HEK293 (cell line): ENCODE measurements around the gene USP17L10.
"Not testable (repeated sequence)": the region's sequence is repeated elsewhere in the genome, so short reads cannot be mapped to it uniquely, and the experiment has no call there.

ENCODE experiments used
- GLI2 ChIP-seq: fragments of 450-650 bp; formaldehyde crosslinking; IDR thresholded peaks from 2 replicates; pipeline ENCODE4; 2017; ENCODE audit warnings: missing biosample characterization, missing genetic modification characterization, low read depth, borderline replicate concordance
- KLF1 ChIP-seq: fragments of 450-650 bp; formaldehyde crosslinking; IDR thresholded peaks from 2 replicates; pipeline ENCODE4 v1.5.1; 2016; ENCODE audit warnings: missing biosample characterization, missing genetic modification characterization
- REST ChIP-seq: fragments of 450-650 bp; formaldehyde crosslinking; IDR thresholded peaks from 2 replicates; pipeline ENCODE4 v1.5.1; 2016; ENCODE audit warnings: missing biosample characterization, missing genetic modification characterization
- YY1 ChIP-seq: fragments of 450-650 bp; formaldehyde crosslinking; IDR thresholded peaks from 2 replicates; pipeline ENCODE4 v1.5.1; 2018; ENCODE audit warnings: missing biosample characterization, missing genetic modification characterization
- ZFP3 ChIP-seq: fragments of 450-650 bp; formaldehyde crosslinking; IDR thresholded peaks from 2 replicates; pipeline ENCODE4 v1.5.1; 2016; ENCODE audit warnings: low read depth, missing biosample characterization, missing genetic modification characterization
- ZNF704 ChIP-seq: fragments of 450-650 bp; formaldehyde crosslinking; IDR thresholded peaks from 2 replicates; pipeline ENCODE4 v1.5.1; 2016; ENCODE audit warnings: missing biosample characterization, missing genetic modification characterization
- ZNF768 ChIP-seq: fragments of 450-650 bp; formaldehyde crosslinking; IDR thresholded peaks from 2 replicates; pipeline ENCODE4 v1.5.1; 2018; ENCODE audit warnings: missing biosample characterization, mild to moderate bottlenecking, missing genetic modification characterization
- TF ChIP-seq, protein P1 (sequence below): fragments of 450-650 bp; formaldehyde crosslinking; IDR thresholded peaks from 2 replicates; pipeline ENCODE4 v1.5.1; 2016; ENCODE audit warnings: missing biosample characterization, missing genetic modification characterization
- TF ChIP-seq, protein P2 (sequence below): fragments of 450-650 bp; formaldehyde crosslinking; IDR thresholded peaks from 2 replicates; pipeline ENCODE4 v1.5.1; 2017; ENCODE audit warnings: missing biosample characterization, missing genetic modification characterization
- TF ChIP-seq, protein P3 (sequence below): fragments of 450-650 bp; formaldehyde crosslinking; IDR thresholded peaks from 2 replicates; pipeline ENCODE4 v1.5.1; 2016; ENCODE audit warnings: missing biosample characterization, missing genetic modification characterization

DNA sequence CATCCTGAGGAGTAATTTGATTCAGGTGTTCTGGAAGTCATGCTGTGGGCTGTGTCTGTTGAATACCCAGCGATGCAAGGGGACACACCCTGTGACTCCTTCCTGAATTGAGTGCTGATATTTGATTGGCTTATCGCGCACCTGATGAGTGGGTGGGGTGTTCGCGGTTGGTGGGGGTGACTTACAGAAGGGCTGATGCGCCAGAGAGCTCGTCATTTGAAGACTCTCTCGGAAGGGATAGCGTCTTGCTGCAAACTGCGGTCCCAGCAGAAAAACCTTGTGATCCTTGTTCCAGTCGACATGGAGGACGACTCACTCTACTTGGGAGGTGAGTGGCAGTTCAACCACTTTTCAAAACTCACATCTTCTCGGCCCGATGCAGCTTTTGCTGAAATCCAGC is 4.6 kb downstream of the USP17L10 start, which contains the start of gene USP17L11:
- TF ChIP-seq, protein P1, sequence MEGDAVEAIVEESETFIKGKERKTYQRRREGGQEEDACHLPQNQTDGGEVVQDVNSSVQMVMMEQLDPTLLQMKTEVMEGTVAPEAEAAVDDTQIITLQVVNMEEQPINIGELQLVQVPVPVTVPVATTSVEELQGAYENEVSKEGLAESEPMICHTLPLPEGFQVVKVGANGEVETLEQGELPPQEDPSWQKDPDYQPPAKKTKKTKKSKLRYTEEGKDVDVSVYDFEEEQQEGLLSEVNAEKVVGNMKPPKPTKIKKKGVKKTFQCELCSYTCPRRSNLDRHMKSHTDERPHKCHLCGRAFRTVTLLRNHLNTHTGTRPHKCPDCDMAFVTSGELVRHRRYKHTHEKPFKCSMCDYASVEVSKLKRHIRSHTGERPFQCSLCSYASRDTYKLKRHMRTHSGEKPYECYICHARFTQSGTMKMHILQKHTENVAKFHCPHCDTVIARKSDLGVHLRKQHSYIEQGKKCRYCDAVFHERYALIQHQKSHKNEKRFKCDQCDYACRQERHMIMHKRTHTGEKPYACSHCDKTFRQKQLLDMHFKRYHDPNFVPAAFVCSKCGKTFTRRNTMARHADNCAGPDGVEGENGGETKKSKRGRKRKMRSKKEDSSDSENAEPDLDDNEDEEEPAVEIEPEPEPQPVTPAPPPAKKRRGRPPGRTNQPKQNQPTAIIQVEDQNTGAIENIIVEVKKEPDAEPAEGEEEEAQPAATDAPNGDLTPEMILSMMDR (tag by site-specific recombination) = not testable (repeated sequence)
- not testable (repeated sequence) for TF ChIP-seq ZFP3 (tag by site-specific recombination); GLI2 (tag by site-specific recombination); REST (tag by site-specific recombination); ZNF768; KLF1 (tag by site-specific recombination); ZNF704 (tag by site-specific recombination); YY1 (tag by site-specific recombination)
- TF ChIP-seq, protein P2, sequence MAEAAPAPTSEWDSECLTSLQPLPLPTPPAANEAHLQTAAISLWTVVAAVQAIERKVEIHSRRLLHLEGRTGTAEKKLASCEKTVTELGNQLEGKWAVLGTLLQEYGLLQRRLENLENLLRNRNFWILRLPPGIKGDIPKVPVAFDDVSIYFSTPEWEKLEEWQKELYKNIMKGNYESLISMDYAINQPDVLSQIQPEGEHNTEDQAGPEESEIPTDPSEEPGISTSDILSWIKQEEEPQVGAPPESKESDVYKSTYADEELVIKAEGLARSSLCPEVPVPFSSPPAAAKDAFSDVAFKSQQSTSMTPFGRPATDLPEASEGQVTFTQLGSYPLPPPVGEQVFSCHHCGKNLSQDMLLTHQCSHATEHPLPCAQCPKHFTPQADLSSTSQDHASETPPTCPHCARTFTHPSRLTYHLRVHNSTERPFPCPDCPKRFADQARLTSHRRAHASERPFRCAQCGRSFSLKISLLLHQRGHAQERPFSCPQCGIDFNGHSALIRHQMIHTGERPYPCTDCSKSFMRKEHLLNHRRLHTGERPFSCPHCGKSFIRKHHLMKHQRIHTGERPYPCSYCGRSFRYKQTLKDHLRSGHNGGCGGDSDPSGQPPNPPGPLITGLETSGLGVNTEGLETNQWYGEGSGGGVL (tag by site-specific recombination) = not testable (repeated sequence)
- TF ChIP-seq, protein P3, sequence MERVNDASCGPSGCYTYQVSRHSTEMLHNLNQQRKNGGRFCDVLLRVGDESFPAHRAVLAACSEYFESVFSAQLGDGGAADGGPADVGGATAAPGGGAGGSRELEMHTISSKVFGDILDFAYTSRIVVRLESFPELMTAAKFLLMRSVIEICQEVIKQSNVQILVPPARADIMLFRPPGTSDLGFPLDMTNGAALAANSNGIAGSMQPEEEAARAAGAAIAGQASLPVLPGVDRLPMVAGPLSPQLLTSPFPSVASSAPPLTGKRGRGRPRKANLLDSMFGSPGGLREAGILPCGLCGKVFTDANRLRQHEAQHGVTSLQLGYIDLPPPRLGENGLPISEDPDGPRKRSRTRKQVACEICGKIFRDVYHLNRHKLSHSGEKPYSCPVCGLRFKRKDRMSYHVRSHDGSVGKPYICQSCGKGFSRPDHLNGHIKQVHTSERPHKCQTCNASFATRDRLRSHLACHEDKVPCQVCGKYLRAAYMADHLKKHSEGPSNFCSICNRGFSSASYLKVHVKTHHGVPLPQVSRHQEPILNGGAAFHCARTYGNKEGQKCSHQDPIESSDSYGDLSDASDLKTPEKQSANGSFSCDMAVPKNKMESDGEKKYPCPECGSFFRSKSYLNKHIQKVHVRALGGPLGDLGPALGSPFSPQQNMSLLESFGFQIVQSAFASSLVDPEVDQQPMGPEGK = not testable (repeated sequence)
